Common myeloid progenitor, CD34-positive (primary cell): ENCODE results near the gene ZNF362.
A peak's percentile ranks its signal among the peaks of the same experiment; 100 is the strongest.

ENCODE experiments used
- CTCF ChIA-PET: fragments of 350-600 bp; sonication (Branson Sonifier 250); formaldehyde crosslinking; loops from one replicate; lab custom pipeline; 2021; ENCODE audit warnings: antibody characterized with exemption; lab: Charles Lee
- POLR2A ChIA-PET: fragments of 350-600 bp; sonication (Branson Sonifier 250); formaldehyde crosslinking; loops from one replicate; lab custom pipeline; 2021; ENCODE audit warnings: antibody characterized with exemption; lab: Charles Lee
- DNase-seq, 3 donors: peaks; one replicate each; pipeline versions ENCODE4 v3.0.0 to v3.0.0-alpha.2; 2013
- H3K27ac ChIP-seq, 2 experiments: 1 replicate in 1 of 2; 2 replicates in 1 of 2; pipeline ENCODE4 v1.7.0; 2013; ENCODE audit warnings: inconsistent platforms in 2 of 2, low read length in 2 of 2, mild to moderate bottlenecking in 2 of 2, low read depth in 1 of 2, moderate library complexity in 1 of 2; ENCODE audit not compliant: severe bottlenecking in 2 of 2, insufficient read depth in 1 of 2, poor library complexity in 1 of 2
- H3K27me3 ChIP-seq, 5 experiments: replicated peaks in 2 of 5; 1 replicate in 3 of 5; 2 replicates in 2 of 5; pipeline versions ENCODE4 v1.6.1 to v1.7.0; 2013; ENCODE audit warnings: low read length in 4 of 5, mild to moderate bottlenecking in 2 of 5, moderate library complexity in 2 of 5, inconsistent platforms in 1 of 5; ENCODE audit not compliant: insufficient read depth in 5 of 5, control insufficient read depth in 4 of 5
- H3K36me3 ChIP-seq, 4 experiments: 1 replicate in 2 of 4; 2 replicates in 2 of 4; pipeline versions ENCODE4 v1.6.1 to v1.7.0; 2013; ENCODE audit warnings: low read length in 3 of 4, control low read depth in 1 of 4, mild to moderate bottlenecking in 1 of 4; ENCODE audit not compliant: control insufficient read depth in 4 of 4, insufficient read depth in 4 of 4
- H3K4me1 ChIP-seq, 4 experiments: 1 replicate in 3 of 4; 2 replicates in 1 of 4; pipeline versions ENCODE4 v1.6.1 to v1.7.1; 2013; ENCODE audit warnings: low read length in 3 of 4, mild to moderate bottlenecking in 3 of 4, control low read depth in 1 of 4, inconsistent platforms in 1 of 4, moderate library complexity in 1 of 4; ENCODE audit not compliant: control insufficient read depth in 4 of 4, insufficient read depth in 4 of 4; ENCODE audit errors: control extremely low read depth in 1 of 4
- H3K4me3 ChIP-seq, 7 experiments: 1 replicate in 4 of 7; 2 replicates in 3 of 7; pipeline versions ENCODE4 v1.5.1 to v1.7.0; 2013; ENCODE audit warnings: mild to moderate bottlenecking in 7 of 7, low read length in 6 of 7, moderate library complexity in 6 of 7, inconsistent platforms in 2 of 7, low read depth in 2 of 7, control low read depth in 1 of 7; ENCODE audit not compliant: insufficient read depth in 4 of 7, control insufficient read depth in 1 of 7; ENCODE audit errors: extremely low read depth in 1 of 7
- H3K9me3 ChIP-seq, 5 experiments: 1 replicate in 4 of 5; 2 replicates in 1 of 5; pipeline versions ENCODE4 v1.6.1 to v1.7.1; 2013; ENCODE audit warnings: low read length in 4 of 5, mild to moderate bottlenecking in 2 of 5, inconsistent platforms in 1 of 5, low read depth in 1 of 5, moderate library complexity in 1 of 5; ENCODE audit not compliant: control insufficient read depth in 4 of 5, insufficient read depth in 2 of 5; ENCODE audit errors: control extremely low read depth in 1 of 5
- WGBS: methylation state at CpG from one replicate; pipeline ENCODE4 v1.1.5; 2013; ENCODE audit not compliant: insufficient coverage; 5-methylcytosine and 5-hydroxymethylcytosine counted together

Gene ZNF362

DNA sequence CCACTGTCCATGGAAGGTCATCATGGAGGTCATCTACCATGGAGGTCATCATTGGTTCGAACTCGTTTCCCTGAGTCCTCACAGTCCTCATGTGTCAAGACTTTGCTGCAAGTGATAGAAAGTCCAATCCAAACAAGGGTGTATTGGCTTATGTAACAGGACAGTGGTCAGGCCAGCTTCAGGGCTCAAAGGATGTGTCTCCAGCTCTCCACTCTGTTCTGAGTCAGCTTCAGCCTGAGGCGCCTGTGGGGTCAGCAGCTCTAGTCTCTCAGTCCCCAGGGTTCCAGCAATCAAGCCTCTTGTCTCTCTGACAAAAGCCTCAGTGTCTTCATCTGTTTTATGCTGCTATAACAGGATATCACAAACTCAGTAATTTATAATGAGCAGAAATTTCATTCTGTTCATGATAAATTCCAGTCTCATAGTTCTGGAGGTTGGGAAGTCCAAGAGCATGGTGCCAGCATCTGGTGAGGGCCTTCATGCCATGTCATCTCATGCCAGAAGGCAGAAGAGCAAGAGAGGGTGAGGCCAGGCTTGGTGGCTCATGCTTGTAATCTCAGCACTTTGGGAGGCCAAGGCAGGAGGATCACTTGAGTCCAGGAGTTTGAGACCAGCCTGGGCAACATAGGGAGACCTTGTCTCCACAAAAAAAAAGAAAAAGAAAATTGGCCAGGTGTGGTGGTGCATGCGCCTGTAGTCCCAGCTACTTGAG lies 45.1 kb downstream of the ZNF362 start:
- ChIA-PET POLR2A (no interaction called here), CTCF (no interaction called here)
- Histone ChIP-seq H3K9me3 (no peaks in the 10 kb centered on the region), H3K27ac (no peak overlapping the region), H3K27me3 (peaks cover 0 to 5% (median 0%) of the 10 kb centered on the region in 5 experiments), H3K4me3 (no peak overlapping the region), H3K4me1 (peaks cover 0 to 34% (median 26%) of the 10 kb centered on the region in 4 experiments), H3K36me3 (peaks cover 0 to 34% (median 18%) of the 10 kb centered on the region in 4 experiments)
- WGBS = 100% methylated on average over 1 of the region's 4 CpGs
- no peak for DNase-seq

DNA sequence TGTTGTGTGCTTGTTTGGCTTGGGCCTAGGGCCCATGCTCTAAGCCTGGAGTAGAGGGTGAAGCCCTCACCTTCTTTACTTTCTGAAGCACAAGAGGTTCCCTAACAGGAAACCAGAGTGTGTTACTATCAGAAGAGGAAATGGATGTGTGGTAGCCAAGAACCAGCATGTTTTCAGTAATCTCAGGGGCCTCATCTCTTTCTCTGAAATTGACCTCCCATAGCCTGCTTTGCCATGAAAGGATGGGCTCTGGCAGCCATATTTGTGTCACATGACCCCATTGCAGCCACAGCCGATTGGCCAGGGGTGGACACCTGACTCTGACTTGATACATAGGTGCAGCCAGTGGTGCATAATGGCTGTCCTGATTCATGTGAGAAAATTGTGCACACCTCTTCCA lies 46.0 kb downstream of the ZNF362 start:
- POLR2A ChIA-PET = no interaction called here
- CTCF ChIA-PET = interaction anchor here (0.8 kb wide), 1 partner anchor 10 kb away, joined by 3 read pairs; no protein-coding TSS in a partner anchor
- Histone ChIP-seq H3K9me3 (no peaks in the 10 kb centered on the region), H3K36me3 (peaks cover 0 to 27% (median 13%) of the 10 kb centered on the region in 4 experiments), H3K4me3 (peak overlapping the region in 2 of 7 experiments; percentile 1 to 20), H3K27ac (no peak overlapping the region), H3K27me3 (peaks cover 0 to 11% (median 0%) of the 10 kb centered on the region in 5 experiments), H3K4me1 (peaks cover 0 to 42% (median 34%) of the 10 kb centered on the region in 4 experiments)
- peak in 2 of 3 donors; percentile 31 to 62 for DNase-seq
- 100% methylated on average over 1 of the region's 1 CpG for WGBS

DNA sequence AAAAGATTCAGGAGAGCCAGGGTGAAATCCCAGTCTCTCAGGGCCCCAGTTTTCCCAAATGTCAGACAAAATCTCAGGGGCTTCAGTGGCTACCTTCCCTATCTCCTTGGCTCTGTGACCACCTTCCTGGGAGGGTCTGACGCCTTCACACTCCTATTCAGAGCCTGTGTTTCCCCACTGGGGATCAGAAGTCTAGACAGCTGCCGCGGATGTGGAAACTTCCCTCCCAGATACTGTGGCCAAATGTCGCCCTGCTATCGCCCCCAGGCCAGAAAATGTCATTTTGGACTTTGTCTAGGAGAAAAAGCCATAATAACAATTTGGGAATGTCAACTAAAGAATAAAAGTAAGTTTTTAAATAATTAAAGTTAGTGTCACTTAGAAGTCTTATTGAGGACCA lies 48.7 kb downstream of the ZNF362 start:
- Histone ChIP-seq H3K27me3 (peaks cover 0 to 15% (median 0%) of the 10 kb centered on the region in 5 experiments), H3K36me3 (peaks cover 0 to 8% (median under 1%) of the 10 kb centered on the region in 4 experiments), H3K27ac (no peak overlapping the region), H3K4me1 (peaks cover 0 to 42% (median 34%) of the 10 kb centered on the region in 4 experiments), H3K9me3 (no peaks in the 10 kb centered on the region), H3K4me3 (no peak overlapping the region)
- DNase-seq = no peak
- CTCF ChIA-PET = interaction anchor here (1.3 kb wide), 1 partner anchor 165 kb away, joined by 4 read pairs; no protein-coding TSS in a partner anchor
- POLR2A ChIA-PET = no interaction called here
- WGBS = 100% methylated on average over 1 of the region's 5 CpGs

DNA sequence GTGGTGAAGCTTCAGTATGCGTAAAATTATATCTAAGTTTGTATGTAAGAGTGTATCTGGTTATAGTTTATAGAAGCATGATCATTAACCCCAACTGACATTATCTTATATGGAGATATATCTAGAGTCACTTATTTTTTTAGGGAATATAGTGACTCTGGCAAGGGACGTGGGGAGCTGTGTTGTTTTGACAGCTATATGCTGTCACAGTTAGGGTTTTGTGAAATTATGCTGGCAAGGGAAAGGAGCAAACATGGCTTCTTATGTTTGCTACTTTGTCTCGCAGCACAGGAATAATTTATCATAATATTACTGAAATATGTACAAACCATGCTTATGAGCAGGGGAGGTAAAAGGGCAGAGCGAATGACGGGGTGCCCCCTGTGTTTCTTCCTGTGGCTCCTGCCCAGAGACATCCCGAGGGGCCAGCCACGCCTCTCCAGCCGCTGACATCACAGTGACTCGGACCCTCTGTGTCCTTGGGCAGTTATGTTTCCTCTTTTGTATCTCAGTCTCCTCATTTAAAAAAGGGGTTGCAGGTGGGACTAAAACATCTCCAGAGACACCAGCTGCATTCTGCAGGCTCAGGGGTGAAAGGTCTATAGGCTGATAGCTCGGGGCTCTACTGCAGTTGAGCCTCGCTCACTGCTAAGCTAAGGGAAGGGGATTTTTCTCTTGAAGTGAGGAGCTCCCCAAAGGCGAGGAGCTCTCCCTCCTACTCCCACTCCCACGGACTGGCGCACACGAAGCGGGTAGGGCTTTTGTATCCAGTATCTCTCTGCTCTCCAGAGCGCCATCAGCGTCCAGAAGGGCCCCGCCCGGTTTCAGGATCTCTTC lies 49.7 kb downstream of the ZNF362 start:
- POLR2A ChIA-PET = no interaction called here
- 78% methylated on average over 10 of the region's 20 CpGs for WGBS
- DNase-seq = peak in 2 of 3 donors; percentile 10 to 18

DNA sequence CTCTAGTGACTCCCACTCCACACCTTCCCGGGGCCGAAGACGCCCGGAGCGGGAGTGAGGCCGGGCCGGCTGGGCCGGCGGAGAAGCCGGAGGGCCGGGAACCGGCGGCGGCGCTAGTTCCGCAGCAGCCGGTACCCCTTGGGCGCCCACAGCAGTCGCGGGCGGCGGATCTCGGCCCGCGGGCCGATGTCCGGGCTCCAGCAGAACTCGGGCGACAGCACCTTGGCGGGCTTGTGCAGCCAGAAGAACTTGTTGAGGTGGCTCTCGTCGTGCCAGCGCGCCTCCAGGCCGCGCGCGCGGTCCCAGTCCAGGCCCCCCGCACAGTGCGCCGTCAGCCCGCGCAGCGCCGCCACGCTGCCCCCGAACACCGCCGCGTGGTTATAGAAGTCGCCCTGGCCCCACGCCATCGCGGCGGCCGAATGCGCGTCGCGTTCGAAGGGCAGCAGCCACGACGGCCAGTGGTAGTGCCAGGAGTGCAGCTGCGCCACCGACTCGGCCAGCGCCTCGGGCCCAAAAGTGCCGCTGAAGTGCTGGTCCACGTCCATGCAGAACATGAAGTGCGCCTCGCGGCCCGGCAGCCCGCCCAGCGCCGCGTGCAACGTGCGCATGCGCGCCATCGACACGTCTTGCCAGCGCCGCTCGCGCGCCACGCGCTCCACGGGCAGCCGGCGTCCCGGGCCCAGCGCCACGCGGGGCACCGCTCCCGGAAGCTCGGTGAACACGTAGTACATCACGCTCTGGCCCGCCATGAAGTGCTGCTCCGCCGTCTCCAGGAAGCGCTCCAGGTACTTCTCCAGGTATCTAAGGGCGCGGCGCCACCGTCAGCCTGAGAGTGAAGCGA lies 50.6 kb downstream of the ZNF362 start:
- 17% methylated on average over 90 of the region's 113 CpGs for WGBS

More for the DNA sequence above, 49.7 kb downstream of the ZNF362 start:
- H3K27me3 ChIP-seq = peaks cover 0 to 15% (median 0%) of the 10 kb centered on the region in 5 experiments
- no peaks in the 10 kb centered on the region for H3K9me3 ChIP-seq
- CTCF ChIA-PET = interaction anchor here (0.7 to 1.4 kb wide), 3 partner anchors 10 to 164 kb away, joined by 3 to 6 read pairs (median 4); no protein-coding TSS in a partner anchor
- peaks cover 0 to 34% (median 26%) of the 10 kb centered on the region in 4 experiments for H3K4me1 ChIP-seq
- H3K4me3 ChIP-seq = peak overlapping the region in 3 of 7 experiments; percentile 40 to 47 (median 45)
- no peak overlapping the region for H3K27ac ChIP-seq
- peaks cover 0 to 2% (median 0%) of the 10 kb centered on the region in 4 experiments for H3K36me3 ChIP-seq

DNA sequence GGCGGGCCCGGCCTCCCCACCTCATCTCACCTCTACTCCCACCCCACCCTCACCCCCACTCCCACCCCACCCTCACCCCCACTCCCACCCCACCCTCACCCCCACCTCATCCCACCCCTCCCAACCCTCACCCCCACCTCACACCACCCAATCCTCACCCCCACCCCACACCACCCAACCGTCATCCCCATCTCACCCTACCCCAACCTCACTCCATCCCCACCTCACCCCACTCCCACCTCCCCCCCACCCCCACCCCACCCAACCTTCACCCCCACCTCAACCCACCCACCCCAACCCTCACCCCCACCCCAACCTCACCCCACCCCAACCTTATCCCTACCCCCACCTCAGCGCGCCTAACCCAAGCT lies 51.2 kb downstream of the ZNF362 start:
- Histone ChIP-seq H3K4me3 (no peak overlapping the region), H3K4me1 (peaks cover 0 to 20% (median 16%) of the 10 kb centered on the region in 4 experiments), H3K9me3 (no peaks in the 10 kb centered on the region), H3K36me3 (peaks cover 0 to 2% (median 0%) of the 10 kb centered on the region in 4 experiments), H3K27me3 (peaks cover 0 to 15% (median 0%) of the 10 kb centered on the region in 5 experiments), H3K27ac (no peak overlapping the region)
- CTCF ChIA-PET = interaction anchor here (1.2 kb wide), 1 partner anchor 36 kb away, joined by 3 read pairs; no protein-coding TSS in a partner anchor
- POLR2A ChIA-PET = no interaction called here
- WGBS = no CpG with 5 or more reads among the region's 5 CpGs
- DNase-seq = no peak

More for the DNA sequence above, 50.6 kb downstream of the ZNF362 start:
- DNase-seq = peak; percentile 30 to 63 (median 58)
- peaks cover 0 to 26% (median 22%) of the 10 kb centered on the region in 4 experiments for H3K4me1 ChIP-seq
- H3K36me3 ChIP-seq = peaks cover 0 to 2% (median 0%) of the 10 kb centered on the region in 4 experiments
- H3K27me3 ChIP-seq = peaks cover 0 to 15% (median 0%) of the 10 kb centered on the region in 5 experiments
- H3K27ac ChIP-seq = no peak overlapping the region
- CTCF ChIA-PET = interaction anchor here (1.4 kb wide), 1 partner anchor 11 kb away, joined by 6 read pairs; no protein-coding TSS in a partner anchor
- POLR2A ChIA-PET = no interaction called here
- peak overlapping the region in 4 of 7 experiments; percentile 17 to 47 (median 42) for H3K4me3 ChIP-seq
- no peaks in the 10 kb centered on the region for H3K9me3 ChIP-seq
